ENCODE data around the gene PRRC1. TPM values are rescaled to one million over a fixed set of nuclear protein-coding genes. Genes with fewer than 3 reads are reported as not detected.

The PRRC1 gene
- 43.9 and 71.4 TPM in 2 replicates for total RNA-seq (2014; rRNA removed; shearing (Covaris generic))

- peak; percentile 90 for DNase-seq
- H3K36me3 ChIP-seq (replicated peaks; ENCODE audit: control insufficient read depth, insufficient read depth, low read length), result peaks cover 6% of the 10 kb centered on the region; the same call in 1 of the 2 replicates
- peak within 1 kb of the TSS; percentile 95 for H3K4me3 ChIP-seq (ENCODE audit: insufficient read depth, low read depth, low read length)
- H3K27me3 ChIP-seq (ENCODE audit: control insufficient read depth, insufficient read depth, low read length), result no peaks in the 10 kb centered on the region
Measured at GRCh38 chr5:127517480-127518318, at the start of gene PRRC1. TSS of gene PRRC1 (plus strand) at chr5:127517640. CDS start at chr5:127523480, 5,840 bp downstream.

GRCh38 chr5:127471211-127471610, 46.2 kb upstream of the PRRC1 start:
- H3K36me3 ChIP-seq (replicated peaks; ENCODE audit: control insufficient read depth, insufficient read depth, low read length), result no peaks in the 10 kb centered on the region
- H3K4me3 ChIP-seq (ENCODE audit: insufficient read depth, low read depth, low read length), result no peak overlapping the region
- DNase-seq, result no peak
- H3K27me3 ChIP-seq (ENCODE audit: control insufficient read depth, insufficient read depth, low read length), result no peaks in the 10 kb centered on the region

DNA sequence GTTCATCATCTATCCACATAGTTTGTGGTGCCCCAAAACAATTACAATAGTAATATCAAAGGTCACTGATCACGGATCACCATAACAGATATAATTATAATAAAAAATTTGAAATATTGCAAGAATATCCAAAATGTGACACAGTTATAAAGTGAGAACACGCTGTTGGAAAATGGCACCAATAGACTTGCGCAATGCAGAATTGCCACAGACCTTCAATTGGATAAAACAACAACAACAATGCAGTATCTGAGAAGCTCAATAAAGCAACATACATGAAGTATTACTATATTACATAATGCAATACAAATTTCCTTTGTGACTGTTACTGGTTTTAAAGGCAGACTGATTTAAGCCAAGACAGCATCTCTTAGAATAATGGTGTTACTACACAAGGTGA, 44.7 kb upstream of the PRRC1 start:
- Histone ChIP-seq H3K27me3 (ENCODE audit: control insufficient read depth, insufficient read depth, low read length) (no peaks in the 10 kb centered on the region), H3K36me3 (replicated peaks; ENCODE audit: control insufficient read depth, insufficient read depth, low read length) (no peaks in the 10 kb centered on the region), H3K4me3 (ENCODE audit: insufficient read depth, low read depth, low read length) (no peak overlapping the region)
- no peak for DNase-seq

DNA sequence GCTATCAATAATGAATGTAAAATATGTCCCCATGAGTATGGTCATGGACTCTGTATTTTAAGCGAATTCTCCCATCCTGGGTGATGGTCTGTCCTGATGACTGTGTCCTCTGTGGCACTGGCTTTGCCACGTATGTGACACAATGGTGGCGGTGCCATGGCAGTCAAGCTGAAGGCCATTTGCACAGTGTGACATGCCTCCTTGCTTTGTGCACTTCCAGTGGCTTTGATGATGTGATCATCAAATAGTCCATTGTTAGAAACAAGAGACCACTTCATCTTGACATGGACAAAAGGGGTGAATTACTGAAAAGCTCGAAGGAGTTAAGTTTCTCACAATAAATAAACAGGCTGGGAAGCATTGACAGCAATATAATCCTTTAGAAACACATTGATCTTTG, 31.0 kb upstream of the PRRC1 start:
- no peaks in the 10 kb centered on the region for H3K36me3 ChIP-seq (replicated peaks; ENCODE audit: control insufficient read depth, insufficient read depth, low read length)
- no peak for DNase-seq
- no peaks in the 10 kb centered on the region for H3K27me3 ChIP-seq (ENCODE audit: control insufficient read depth, insufficient read depth, low read length)
- H3K4me3 ChIP-seq (ENCODE audit: insufficient read depth, low read depth, low read length), result no peak overlapping the region

DNA sequence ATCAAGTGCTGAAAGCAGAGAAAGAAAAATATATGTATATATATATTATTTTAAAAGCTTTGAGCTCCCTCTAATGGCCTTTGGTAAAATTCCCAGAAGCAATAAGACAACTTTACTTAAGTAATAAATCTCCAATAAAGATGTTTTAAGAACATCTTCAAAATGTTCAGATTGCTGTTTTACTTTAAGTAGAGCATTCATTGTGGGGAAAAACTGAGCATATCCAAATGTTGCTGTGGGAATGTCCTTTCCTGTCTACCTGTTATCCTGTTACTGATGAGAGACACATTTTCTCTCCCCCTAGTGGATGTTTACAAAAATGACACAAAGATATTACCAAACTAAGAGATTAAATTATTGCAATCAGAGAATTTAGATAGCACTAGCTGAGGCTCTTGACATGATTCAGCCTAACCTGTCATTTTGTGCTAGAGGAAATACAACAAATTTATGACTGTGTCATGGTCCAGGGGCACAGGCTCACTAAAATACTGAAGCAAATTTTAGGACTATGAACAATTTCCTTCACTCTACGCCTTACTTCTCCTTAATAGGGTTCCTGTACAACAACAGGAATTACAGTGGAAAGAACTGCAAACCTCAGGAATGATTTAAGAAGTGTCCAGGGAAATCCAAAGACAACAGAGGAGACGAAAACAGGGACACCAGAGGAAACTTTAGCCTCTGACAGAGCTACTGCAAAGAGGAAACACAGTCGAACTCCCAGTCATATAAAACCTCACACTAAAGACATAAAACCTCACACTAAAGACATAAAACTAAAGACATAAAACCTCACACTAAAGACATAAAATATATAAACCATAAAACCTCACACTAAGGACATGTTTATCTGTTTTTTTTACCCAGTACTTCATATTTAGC, 24.3 kb upstream of the PRRC1 start:
- no peaks in the 10 kb centered on the region for H3K27me3 ChIP-seq (ENCODE audit: control insufficient read depth, insufficient read depth, low read length)
- H3K4me3 ChIP-seq (ENCODE audit: insufficient read depth, low read depth, low read length), result no peak overlapping the region
- no peaks in the 10 kb centered on the region for H3K36me3 ChIP-seq (replicated peaks; ENCODE audit: control insufficient read depth, insufficient read depth, low read length)
- peak; percentile 9 for DNase-seq

DNA sequence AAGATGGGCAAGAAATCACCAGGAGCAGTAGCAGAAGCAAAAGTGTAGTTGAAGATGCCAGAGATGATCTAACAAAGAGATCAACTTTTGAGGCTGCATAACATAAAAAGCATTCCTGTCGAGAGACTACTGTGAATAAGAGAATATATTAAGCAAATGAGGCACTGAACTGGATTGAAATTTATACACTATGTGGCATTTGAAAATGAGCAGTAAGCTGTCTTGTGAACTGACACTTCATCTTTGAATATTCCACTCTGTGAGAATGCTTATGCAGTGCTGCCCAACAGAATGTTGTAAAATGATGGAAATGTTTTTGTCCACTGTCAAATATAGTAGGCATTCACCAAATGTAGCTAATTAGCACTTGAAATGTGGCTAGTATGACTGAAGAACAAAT, 18.9 kb upstream of the PRRC1 start:
- DNase-seq, result no peak

GRCh38 chr5:127505905-127506304, 11.5 kb upstream of the PRRC1 start:
- Histone ChIP-seq H3K27me3 (ENCODE audit: control insufficient read depth, insufficient read depth, low read length) (no peaks in the 10 kb centered on the region), H3K4me3 (ENCODE audit: insufficient read depth, low read depth, low read length) (no peak overlapping the region), H3K36me3 (replicated peaks; ENCODE audit: control insufficient read depth, insufficient read depth, low read length) (no peaks in the 10 kb centered on the region)
- no peak for DNase-seq

More for the DNA sequence above, 18.9 kb upstream of the PRRC1 start:
- H3K4me3 ChIP-seq (ENCODE audit: insufficient read depth, low read depth, low read length), result no peak overlapping the region
- no peaks in the 10 kb centered on the region for H3K36me3 ChIP-seq (replicated peaks; ENCODE audit: control insufficient read depth, insufficient read depth, low read length)
- H3K27me3 ChIP-seq (ENCODE audit: control insufficient read depth, insufficient read depth, low read length), result no peaks in the 10 kb centered on the region

DNA sequence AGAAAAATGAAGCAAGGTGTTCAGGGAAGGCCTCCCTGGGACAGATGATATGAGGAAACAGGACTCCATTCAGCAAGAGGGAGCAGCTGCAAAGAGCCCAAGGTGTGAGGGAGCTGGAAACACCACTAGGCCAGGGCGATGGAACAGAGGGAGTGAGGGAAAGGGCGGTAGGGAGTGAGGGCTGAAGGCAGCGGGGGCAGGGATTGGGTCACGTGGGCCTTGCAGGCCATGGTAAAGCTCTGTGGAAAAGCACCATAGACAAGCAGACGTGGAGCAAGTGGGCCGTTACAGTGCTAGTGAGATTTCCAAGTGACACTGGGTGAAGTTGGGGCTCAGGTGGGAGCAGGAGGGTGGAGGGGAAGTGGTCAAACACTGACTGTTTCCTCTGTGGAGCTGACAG, 10.8 kb upstream of the PRRC1 start:
- DNase-seq, result no peak
- no peak overlapping the region for H3K4me3 ChIP-seq (ENCODE audit: insufficient read depth, low read depth, low read length)
- H3K27me3 ChIP-seq (ENCODE audit: control insufficient read depth, insufficient read depth, low read length), result no peaks in the 10 kb centered on the region
- no peaks in the 10 kb centered on the region for H3K36me3 ChIP-seq (replicated peaks; ENCODE audit: control insufficient read depth, insufficient read depth, low read length)

GRCh38 chr5:127508644-127509373, 8.6 kb upstream of the PRRC1 start:
- no peak for DNase-seq
- H3K36me3 ChIP-seq (replicated peaks; ENCODE audit: control insufficient read depth, insufficient read depth, low read length), result no peaks in the 10 kb centered on the region
- H3K27me3 ChIP-seq (ENCODE audit: control insufficient read depth, insufficient read depth, low read length), result no peaks in the 10 kb centered on the region
- H3K4me3 ChIP-seq (ENCODE audit: insufficient read depth, low read depth, low read length), result no peak overlapping the region

DNA sequence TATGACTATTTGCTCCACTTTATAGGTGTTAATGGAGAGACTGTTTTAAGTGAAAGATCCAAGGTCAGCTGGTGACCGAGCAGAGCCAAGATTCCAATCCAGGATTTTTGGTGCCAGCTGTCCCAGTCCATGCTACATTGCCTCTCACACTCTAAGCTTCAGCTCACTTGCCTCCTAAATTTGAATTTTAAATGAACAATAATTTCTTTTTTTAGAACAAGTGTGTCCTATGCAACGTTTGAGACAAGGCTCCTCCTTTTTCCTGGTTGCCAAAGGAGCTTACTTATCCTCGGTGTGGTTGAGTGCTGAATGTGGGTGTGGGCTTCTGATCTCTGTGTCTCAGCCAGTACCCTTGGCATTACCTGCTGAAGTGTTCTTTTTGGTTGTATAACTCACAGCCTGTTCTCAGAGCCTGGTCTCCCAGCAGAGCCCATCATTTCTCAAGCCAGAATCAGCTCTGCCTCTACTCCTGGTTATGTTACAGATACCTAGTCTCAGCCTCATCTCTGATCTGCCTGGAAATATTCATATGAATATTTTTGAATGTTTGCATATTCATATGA, 4.0 kb upstream of the PRRC1 start:
- Histone ChIP-seq H3K27me3 (ENCODE audit: control insufficient read depth, insufficient read depth, low read length) (no peaks in the 10 kb centered on the region), H3K36me3 (replicated peaks; ENCODE audit: control insufficient read depth, insufficient read depth, low read length) (no peaks in the 10 kb centered on the region), H3K4me3 (ENCODE audit: insufficient read depth, low read depth, low read length) (no peak overlapping the region)
- no peak for DNase-seq

- no peak overlapping the region for H3K4me3 ChIP-seq (ENCODE audit: insufficient read depth, low read depth, low read length)
- peaks cover 3% of the 10 kb centered on the region; the same call in 1 of the 2 replicates for H3K36me3 ChIP-seq (replicated peaks; ENCODE audit: control insufficient read depth, insufficient read depth, low read length)
- no peaks in the 10 kb centered on the region for H3K27me3 ChIP-seq (ENCODE audit: control insufficient read depth, insufficient read depth, low read length)
- no peak for DNase-seq
Measured at GRCh38 chr5:127514816-127515215, 2.6 kb upstream of the PRRC1 start.

DNA sequence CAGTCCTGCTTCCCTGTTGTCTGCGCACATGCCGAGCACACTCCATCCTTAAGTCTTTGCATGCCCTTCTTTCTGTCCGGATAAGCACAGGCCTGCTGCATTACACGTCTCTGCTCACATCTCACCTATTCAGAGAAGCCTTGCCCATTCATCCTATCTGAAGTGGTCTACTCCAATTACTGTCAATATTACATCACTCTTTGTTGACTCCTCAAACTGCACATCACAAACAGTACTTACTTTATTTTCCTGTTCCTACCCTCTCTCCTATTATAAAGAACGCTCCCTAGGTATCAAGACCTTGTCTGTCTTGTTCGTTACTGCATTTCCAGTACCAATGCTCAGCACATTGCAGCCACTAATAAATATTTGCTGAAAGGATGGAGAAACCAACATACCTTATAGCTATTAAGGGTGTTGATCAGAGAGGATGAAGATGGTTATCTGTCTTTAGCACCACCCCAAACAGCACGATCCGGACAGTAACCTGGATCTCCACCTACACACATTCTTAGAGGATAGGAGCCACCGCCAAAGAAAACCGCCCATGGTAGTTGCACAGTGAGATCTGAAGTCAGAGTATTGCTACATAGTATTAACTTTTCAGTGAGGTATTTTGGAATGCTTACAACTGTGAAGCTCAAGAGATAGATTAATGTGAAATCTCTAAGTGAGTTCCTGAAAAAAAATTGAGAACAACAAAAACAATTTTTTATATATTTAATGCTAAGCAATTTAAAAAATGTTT, 1.6 kb upstream of the PRRC1 start:
- Histone ChIP-seq H3K36me3 (replicated peaks; ENCODE audit: control insufficient read depth, insufficient read depth, low read length) (peaks cover 6% of the 10 kb centered on the region; the same call in 1 of the 2 replicates), H3K27me3 (ENCODE audit: control insufficient read depth, insufficient read depth, low read length) (no peaks in the 10 kb centered on the region), H3K4me3 (ENCODE audit: insufficient read depth, low read depth, low read length) (no peak overlapping the region)
- no peak for DNase-seq

DNA sequence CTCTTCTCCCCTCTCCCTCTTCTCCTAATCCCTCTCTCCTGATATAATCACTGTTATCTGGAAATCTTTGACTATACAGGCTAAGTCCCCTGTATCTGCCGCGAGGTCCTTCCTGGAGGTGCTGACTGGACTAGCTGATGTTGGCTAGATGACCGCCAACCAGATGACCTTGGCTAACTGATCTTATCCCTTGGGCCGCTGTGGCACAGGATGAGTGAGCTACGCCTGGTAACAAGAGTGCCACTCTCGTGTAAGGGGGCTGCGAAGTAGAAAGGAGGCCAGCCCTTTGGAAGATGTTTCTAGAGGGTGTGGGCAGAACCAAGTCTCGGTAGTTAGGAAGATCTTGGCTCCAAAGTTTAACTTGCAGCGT, 345 bp upstream of the PRRC1 start:
- Histone ChIP-seq H3K4me3 (ENCODE audit: insufficient read depth, low read depth, low read length) (peak overlapping the region; percentile 35), H3K27me3 (ENCODE audit: control insufficient read depth, insufficient read depth, low read length) (no peaks in the 10 kb centered on the region), H3K36me3 (replicated peaks; ENCODE audit: control insufficient read depth, insufficient read depth, low read length) (peaks cover 6% of the 10 kb centered on the region; the same call in 1 of the 2 replicates)
- DNase-seq, result no peak

GRCh38 chr5:127518319-127518621, 830 bp downstream of the PRRC1 start:
- Histone ChIP-seq H3K4me3 (ENCODE audit: insufficient read depth, low read depth, low read length) (peak overlapping the region; percentile 95), H3K36me3 (replicated peaks; ENCODE audit: control insufficient read depth, insufficient read depth, low read length) (peaks cover 8% of the 10 kb centered on the region), H3K27me3 (ENCODE audit: control insufficient read depth, insufficient read depth, low read length) (no peaks in the 10 kb centered on the region)
- DNase-seq, result no peak

All from H7 (cell line).